SJCRH30 (cell line): ENCODE measurements around the gene AP3M1. TPM values are rescaled to one million over a fixed set of nuclear protein-coding genes. Genes with fewer than 3 reads are reported as not detected.

Experiments
- total RNA-seq: library from RNA; depleted of rRNA; stranded (reverse); fragments of >200 nt; shearing (Covaris generic); gene quantifications from 2 replicates; pipeline ENCODE4 v1.2.3, GENCODE V29; 2014; rRNA removed

The AP3M1 gene
- total RNA-seq, 1 experiment from 2014 or later: 43.1 TPM

Other genes starting within 250 kb of the AP3M1 start
- 58.5 and 64.8 TPM in 2 replicates for gene PLAU, start 239.7 kb downstream of the AP3M1 start, total RNA-seq
- 45.5 and 48.1 TPM in 2 replicates for gene VCL, start 152.7 kb downstream of the AP3M1 start, total RNA-seq
- 42.7 and 48.6 TPM in 2 replicates for gene ADK, start 393 bp upstream of the AP3M1 start, total RNA-seq